Bronchial smooth muscle cell (primary cell): ENCODE results near the gene DNAAF1. TPM values are rescaled to one million over a fixed set of nuclear protein-coding genes. Genes with fewer than 3 reads are reported as not detected.

ENCODE experiments used
- total RNA-seq: library from RNA; depleted of rRNA; stranded (reverse); fragments of >200 nt; gene quantifications from 2 replicates; pipeline ENCODE4 v1.2.1, GENCODE V29; 2014

DNAAF1 gene
- total RNA-seq = under 0.01 TPM in 2 replicates

DNA sequence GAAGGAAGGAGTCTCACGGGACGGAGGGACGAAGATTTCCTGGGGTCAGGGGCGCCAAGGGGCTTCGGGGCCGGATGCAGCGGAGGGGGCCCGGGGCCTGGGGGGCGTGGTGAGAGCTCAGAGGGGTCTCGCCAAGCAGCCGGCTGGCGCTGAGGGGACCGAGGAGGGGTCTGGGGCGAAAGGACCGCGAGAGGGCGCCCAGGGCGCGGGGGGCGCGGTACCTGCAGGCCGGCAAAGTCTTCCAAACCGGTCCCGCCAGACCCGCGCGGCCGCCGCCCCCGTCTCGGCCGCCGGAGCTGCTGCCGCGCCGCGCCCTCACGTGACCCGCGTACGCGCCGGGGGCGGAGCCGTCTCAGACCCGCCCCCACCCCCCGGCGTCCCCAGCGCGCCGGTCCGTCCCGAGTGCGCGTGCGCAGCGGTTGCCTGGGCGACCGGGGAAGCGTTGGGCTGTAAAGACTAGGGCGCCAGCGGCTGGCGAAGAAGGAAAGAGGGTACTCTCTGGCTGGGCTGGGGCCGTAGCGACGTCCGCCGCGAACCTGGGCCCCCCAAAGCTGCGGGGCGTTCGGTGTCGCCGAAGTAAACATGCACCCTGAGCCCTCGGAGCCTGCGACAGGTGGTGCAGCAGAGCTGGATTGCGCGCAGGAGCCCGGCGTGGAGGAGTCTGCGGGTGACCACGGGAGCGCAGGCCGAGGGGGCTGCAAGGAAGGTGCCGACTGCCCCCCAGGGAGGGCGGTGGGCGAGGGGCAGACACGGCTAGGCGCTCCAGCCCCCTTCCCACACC lies at the start of gene DNAAF1, which contains the start of gene HSDL1:
TSS of gene DNAAF1 (plus strand) at position 450 of the 781 bp plus-strand sequence. CDS start at position 583, 133 bp downstream.
TSS of gene HSDL1 (minus strand) at position 319 of the 781 bp plus-strand sequence. CDS start 13,856 bp downstream, outside the sequence.

DNA sequence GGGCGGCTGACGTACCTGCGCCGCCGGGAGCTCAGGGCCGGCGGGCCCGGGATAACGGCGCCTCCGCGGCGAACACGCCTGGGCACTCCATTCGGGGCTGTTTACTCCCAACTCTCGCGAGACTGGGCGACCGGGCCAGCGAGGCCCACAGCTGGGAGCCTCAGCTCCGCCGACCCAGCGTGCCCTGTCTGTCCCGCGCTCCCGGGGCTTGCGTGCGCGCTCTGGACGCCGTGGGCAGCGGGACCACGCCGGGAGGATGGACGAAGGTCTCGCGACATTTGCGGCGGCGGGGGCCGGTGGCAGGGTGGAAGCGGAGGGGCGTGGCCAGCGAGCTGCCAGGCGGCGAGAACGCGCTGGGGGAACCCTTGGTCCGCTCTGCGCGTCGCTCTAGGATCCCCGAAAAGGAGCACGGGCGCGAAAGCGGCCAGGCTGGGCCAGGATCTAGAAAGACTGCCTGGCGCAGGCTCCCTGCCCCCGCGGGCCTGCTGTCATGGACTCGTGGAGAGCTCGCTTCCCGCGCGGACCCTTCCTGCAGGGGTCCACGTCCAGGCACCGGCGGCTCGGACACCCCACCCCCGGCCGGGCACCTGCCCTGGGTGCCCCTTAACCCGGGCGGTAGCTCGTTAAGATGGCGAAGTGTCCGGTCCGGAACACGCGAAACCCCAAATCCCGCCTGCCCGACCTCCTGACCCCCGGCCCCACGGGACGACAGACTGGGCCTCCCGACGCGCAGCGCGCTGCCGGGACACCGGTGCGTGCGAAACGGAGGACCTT lies 28.2 kb upstream of the DNAAF1 start, which contains the start of gene MBTPS1:
TSS of gene MBTPS1 (minus strand) at position 223 of the 774 bp plus-strand sequence. CDS start 15,159 bp downstream, outside the sequence.

DNA sequence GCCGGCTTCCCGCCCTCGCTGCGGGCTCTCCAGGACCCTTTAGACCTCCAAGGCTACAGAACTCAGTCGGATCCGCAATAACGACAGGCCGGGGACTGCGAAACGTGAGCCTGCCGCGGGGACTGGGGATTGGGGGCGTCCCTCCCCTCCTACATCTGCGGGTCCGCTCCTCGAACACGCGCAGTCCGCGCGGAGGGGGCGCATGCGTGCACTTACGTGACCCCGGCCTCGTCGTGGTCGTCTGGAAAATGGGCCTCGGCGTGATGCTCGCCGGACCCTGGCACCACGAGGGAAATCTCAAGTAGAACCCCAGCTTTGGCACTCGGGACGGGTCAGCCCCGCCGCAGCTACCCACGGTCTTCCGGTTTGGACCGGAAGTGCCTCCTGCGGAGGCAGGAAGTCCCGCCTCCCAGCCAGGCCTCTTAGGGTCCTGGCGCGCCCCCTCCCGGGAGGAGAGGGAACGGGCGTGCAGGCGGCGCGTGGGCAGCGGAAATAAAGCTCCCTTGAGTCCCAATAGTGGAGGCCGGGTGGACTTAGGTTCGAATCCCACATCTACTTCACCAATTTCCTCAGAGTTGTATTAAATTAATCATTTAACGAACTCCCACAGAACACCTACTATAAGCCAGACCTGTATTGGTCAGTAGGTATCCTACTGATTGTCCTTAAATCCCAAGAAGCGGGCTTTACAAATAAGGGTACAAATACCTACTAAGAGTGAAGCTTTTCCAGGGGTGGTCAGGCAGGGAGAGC lies 41.8 kb downstream of the DNAAF1 start, which contains the start of gene TAF1C:
TSS of gene TAF1C (minus strand) at position 373 of the 753 bp plus-strand sequence. CDS start 2,069 bp downstream, outside the sequence.

DNA sequence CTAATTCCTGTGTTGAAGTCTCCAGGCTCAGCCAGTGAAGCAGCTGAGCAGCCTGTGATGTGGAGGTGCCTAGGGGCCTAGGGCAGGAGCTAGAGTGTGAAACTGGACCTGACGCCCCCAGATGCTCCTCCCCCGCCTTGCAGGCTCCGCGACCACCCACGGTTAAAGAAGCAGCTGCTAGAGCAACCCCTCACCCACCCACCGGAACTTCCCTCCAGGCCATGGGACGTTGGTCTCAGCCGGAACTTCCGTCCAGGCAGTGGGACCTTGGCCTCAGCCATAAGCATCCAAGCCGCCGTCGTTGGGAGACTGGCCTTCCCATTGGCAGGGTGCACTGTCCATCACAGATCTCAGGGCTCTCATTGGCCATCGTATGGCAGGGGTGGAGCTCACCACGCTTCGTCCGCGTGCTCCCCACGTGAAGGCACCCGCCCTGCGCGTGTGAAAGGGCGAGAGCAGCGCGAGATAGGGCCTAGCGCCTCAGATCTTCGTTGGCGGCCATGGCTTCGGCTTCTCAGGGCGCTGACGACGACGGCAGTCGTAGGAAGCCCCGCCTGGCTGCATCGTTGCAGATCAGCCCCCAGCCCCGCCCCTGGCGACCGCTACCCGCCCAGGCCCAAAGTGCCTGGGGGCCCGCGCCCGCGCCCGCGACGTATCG lies 45.8 kb downstream of the DNAAF1 start, which contains the start of gene ADAD2:
TSS of gene ADAD2 (plus strand) at position 427 of the 658 bp plus-strand sequence. CDS start at position 501, 74 bp downstream.

Other genes starting within 250 kb of the DNAAF1 start
- 3.3 and 3.9 TPM in 2 replicates for gene MLYCD, start 246.2 kb upstream of the DNAAF1 start, total RNA-seq
- gene OSGIN1, start 192.1 kb upstream of the DNAAF1 start, total RNA-seq = 1.9 and 2.7 TPM in 2 replicates
- gene NECAB2, start 177.1 kb upstream of the DNAAF1 start, total RNA-seq = under 0.01 TPM in 1 of 2 replicates, not detected in the other
- not detected in 2 replicates for gene SLC38A8, start 102.5 kb upstream of the DNAAF1 start, total RNA-seq
- 92.7 and 93.7 TPM in 2 replicates for gene MBTPS1, start 28.4 kb upstream of the DNAAF1 start, total RNA-seq
- 18.4 and 21.4 TPM in 2 replicates for gene HSDL1, start 131 bp upstream of the DNAAF1 start, total RNA-seq
- 10.6 and 14.4 TPM in 2 replicates for gene TAF1C, start 41.7 kb downstream of the DNAAF1 start, total RNA-seq
- not detected in 2 replicates for gene ADAD2, start 45.8 kb downstream of the DNAAF1 start, total RNA-seq
- gene KCNG4, start 94.7 kb downstream of the DNAAF1 start, total RNA-seq = under 0.01 TPM in 1 of 2 replicates, not detected in the other
- 0.17 and 0.47 TPM in 2 replicates for gene WFDC1, start 149.6 kb downstream of the DNAAF1 start, total RNA-seq
- gene ATP2C2, start 223.2 kb downstream of the DNAAF1 start, total RNA-seq = 0.69 TPM in 1 of 2 replicates, not detected in the other